ENCODE results near the gene AMDHD1.

DNA sequence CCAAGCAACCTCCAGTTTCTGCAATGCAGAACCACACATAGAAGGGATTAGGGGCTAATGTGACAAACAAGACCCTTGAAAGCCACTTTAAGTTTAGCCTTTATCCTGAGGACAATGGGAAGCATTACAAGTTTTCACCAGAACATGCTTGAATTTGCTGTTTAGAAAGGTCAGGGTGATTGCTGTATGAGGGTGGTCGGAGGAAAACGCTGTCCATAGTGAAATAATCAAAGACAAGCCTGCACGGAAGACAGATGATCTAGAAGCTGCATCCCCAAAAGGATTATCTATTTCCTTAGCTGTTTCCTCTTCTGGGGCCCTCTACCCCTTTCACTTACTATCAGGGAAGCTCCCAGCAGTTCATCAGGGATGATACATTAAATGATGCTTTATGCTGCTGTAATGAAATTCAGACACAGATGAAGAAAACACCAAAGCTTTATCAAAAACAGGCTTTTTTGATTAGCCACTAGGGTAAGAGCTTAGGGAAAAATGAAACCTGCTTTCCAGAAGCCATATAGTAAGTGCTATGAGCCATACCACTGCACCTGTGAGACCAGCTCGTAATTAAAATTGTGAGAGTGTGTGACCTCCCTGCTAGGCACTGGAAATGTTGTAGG, 46.5 kb downstream of the AMDHD1 start:
- no peak for TF ChIP-seq ZNF24 (tag by site-specific recombination; IDR thresholded peaks at IDR 0.05)
- TF ChIP-seq, protein P1, sequence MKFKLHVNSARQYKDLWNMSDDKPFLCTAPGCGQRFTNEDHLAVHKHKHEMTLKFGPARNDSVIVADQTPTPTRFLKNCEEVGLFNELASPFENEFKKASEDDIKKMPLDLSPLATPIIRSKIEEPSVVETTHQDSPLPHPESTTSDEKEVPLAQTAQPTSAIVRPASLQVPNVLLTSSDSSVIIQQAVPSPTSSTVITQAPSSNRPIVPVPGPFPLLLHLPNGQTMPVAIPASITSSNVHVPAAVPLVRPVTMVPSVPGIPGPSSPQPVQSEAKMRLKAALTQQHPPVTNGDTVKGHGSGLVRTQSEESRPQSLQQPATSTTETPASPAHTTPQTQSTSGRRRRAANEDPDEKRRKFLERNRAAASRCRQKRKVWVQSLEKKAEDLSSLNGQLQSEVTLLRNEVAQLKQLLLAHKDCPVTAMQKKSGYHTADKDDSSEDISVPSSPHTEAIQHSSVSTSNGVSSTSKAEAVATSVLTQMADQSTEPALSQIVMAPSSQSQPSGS (tag by site-specific recombination; IDR thresholded peaks at IDR 0.05; ENCODE audit: low read depth): no peak
- TF ChIP-seq KLF16 (tag by site-specific recombination; IDR thresholded peaks at IDR 0.05): no peak
- TF ChIP-seq ZBTB11 (tag by site-specific recombination; conservative IDR thresholded peaks at IDR 0.05; ENCODE audit: low read depth): no peak
- no peak for TF ChIP-seq ZNF10 (tag by site-specific recombination; IDR thresholded peaks at IDR 0.05)
- TF ChIP-seq CTCF (tag by site-specific recombination; IDR thresholded peaks at IDR 0.05): no peak
- no peak for TF ChIP-seq ZSCAN16 (tag by site-specific recombination; IDR thresholded peaks at IDR 0.05)
- TF ChIP-seq ZNF473 (tag by site-specific recombination; IDR thresholded peaks at IDR 0.05): no peak
- TF ChIP-seq ZNF629 (tag by site-specific recombination; IDR thresholded peaks at IDR 0.05): no peak

Data from HEK293 (cell line).